Measurements from ENCODE around the gene ZNF786.
A peak's percentile ranks its signal among the peaks of the same experiment; 100 is the strongest.
"Not testable (repeated sequence)": the region's sequence is repeated elsewhere in the genome, so short reads cannot be mapped to it uniquely, and the experiment has no call there.

The ZNF786 gene, protein sequence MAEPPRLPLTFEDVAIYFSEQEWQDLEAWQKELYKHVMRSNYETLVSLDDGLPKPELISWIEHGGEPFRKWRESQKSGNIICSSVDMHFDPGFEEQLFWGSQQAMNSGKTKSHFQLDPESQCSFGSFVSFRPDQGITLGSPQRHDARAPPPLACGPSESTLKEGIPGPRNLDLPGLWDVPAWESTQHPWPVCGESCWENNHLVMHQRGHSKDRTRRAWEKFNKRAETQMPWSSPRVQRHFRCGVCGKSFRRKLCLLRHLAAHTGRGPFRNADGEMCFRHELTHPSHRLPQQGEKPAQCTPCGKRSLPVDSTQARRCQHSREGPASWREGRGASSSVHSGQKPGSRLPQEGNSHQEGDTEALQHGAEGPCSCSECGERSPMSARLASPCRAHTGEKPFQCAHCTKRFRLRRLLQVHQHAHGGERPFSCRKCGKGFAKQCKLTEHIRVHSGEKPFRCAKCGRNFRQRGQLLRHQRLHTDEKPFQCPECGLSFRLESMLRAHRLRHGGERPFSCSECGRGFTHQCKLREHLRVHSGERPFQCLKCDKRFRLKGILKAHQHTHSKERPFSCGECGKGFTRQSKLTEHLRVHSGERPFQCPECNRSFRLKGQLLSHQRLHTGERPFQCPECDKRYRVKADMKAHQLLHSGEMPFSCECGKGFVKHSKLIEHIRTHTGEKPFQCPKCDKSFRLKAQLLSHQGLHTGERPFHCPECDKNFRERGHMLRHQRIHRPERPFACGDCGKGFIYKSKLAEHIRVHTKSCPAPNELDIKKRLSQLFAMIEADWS

GRCh38 chr7:149090397-149091195, at the start of gene ZNF786:
Gene ZNF786, minus strand, starts transcription at chr7:149090718. Its CDS starts 78 bp downstream, at chr7:149090640.
- peak; percentile 85 for DNase-seq (ENCODE audit: low spot score)

DNA sequence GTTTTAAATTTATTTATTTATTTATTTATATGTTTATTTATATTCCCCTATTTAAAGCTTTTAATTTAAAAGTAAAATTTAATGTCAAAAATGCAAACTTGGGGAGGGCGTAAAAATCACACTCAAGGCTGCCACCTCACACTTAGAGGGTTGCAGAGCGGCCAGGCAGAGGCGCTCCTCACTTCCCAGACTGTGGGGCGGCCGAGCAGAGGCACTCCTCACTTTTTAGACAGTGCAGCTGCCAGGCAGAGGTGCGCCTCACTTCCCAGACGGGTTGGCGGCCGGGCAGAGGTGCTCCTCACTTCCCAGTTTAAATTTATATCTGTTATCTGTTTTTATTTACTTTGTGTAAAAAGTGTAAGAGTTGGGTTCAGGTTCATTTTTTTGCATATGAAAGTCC, 45.6 kb upstream of the ZNF786 start:
- DNase-seq (ENCODE audit: low spot score), result no peak

- DNase-seq (ENCODE audit: low spot score), result no peak
These were observed 42.7 kb upstream of the ZNF786 start for GRCh38 chr7:149133028-149133710.

DNA sequence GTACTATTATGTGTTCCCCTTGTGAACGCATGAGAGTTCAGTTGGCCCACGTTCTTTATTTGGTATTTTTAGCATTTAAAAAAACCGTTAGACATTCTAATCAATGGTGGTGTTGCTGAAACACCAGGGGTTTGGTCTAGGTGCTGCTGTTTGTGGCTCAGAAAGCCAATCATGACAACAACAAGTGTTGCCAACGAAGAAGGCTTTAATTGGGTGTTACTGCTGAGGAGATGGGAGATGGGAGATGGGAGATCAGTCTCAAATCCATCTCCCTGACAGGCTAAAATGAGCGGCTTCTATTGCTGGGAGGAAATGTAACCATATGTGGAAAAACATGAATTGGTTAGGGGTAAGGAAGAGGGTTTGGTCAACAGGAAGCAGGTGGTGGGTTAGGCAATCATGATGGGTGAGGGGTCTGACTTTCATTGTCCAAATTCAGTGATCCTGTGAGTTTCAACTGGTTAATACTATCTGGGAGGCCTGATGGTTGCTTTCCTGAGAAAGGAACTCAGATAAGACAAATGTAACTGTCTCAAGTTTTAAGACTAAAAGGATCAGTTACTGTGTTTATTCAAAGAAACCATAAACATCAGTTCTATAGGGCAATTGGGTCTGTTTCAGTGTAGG, 40.2 kb upstream of the ZNF786 start:
- DNase-seq (ENCODE audit: low spot score), result no peak

DNA sequence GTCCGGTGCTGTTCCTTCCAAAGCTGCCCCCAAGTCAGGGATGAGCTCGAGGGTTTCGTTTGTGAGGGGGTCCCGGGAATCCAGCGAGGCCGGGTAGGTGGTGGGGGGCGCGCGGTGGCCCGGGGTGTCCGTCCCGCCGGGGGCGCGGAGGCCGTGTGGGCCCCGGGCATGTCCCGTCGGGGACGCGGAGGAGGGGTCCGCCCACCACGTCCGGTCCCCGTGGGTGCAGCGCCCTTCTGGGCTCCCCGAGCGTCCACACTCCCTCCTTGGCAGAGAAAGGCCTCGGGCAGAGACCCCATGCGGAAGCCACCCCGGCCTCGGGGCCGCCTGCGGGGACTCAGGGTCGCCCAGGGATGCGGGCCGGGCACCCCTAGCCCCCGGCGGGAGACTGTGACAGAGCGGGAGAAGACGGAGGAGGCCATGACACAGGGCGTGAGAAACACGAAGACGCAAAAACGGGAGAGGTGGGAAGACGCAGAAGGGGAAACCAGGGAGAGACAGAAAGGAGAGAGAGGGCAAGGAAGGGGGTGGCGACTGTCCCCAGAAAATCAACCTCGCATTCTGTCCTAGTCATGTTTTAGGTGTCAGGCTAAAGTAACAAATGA, 36.2 kb upstream of the ZNF786 start:
- peak; percentile 38 for DNase-seq (ENCODE audit: low spot score)

DNA sequence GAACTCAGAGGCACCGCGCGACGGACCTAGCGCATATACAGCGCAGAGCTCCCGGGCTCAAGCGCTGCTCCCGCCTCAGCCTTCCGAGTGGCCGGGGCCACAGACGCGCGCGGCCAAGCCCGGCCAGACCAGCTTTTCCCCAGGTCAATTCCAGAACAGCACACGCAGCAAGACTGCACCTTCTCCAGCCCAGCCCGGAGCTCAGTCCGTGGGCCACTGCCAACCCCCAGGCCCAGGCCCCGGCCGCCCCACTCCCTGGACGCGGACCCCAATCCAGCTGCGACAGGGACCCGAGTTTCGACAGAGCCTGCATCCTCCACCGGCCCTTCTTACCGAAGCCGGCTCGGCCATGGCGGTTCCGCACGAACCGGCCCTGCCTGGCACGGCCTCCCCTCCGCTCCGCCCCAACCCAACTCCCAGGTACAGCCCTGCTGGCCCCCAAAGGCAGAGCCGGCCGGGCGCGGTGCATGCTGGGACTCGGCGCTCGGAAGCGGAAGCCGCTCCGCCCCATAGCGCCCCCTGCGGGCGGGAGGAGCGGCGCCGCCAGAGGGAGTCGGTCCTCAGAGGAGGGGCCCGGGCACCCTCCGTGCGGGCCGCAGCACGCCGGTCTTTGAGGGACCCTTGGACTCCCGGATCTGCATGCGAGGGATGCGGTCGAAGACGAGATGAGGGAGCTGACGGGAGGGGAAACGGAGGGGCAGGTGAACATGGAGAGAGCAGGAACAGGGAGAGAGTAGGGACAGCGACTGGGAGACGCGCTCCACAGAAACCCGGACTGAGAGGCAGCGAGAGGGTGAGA, 35.5 kb upstream of the ZNF786 start, which contains the start of gene ZNF425:
Gene ZNF425, minus strand, starts transcription at position 462 of the 799 bp plus-strand sequence. Its CDS starts 111 bp downstream, at position 351.
- peak; percentile 83 for DNase-seq (ENCODE audit: low spot score)

DNA sequence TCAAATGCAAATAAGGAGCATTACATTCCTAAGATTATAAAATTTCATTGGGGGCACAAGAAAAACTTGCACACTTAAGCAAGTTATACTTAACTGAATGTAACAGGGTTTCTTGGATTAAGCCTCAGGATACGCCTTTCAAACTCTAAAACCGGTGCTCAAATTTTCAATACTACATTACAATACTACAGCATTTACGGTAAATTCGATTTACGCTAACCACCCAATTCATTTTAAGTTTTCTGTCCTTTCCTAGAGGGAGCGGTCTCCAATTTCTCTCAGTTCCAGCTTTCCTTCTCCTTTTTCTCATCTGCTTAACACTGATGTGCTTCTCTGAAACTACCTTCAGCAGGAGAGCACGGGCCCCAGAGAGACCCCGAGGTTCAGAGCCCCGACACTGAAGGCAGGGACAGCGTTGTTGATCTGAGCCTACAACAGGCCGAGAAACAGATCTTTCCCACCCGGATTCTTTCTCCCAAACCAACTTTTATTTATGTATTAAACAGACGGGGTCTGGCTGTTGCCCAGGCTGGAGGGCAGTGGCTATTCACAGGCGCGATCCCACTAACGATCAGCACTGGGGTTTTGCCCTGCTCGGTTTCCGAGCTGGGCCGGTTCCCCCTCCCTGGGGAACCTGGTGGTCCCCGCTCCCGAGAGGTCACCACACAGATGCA, 34.8 kb upstream of the ZNF786 start:
- DNase-seq (ENCODE audit: low spot score), result peak; percentile 9

DNA sequence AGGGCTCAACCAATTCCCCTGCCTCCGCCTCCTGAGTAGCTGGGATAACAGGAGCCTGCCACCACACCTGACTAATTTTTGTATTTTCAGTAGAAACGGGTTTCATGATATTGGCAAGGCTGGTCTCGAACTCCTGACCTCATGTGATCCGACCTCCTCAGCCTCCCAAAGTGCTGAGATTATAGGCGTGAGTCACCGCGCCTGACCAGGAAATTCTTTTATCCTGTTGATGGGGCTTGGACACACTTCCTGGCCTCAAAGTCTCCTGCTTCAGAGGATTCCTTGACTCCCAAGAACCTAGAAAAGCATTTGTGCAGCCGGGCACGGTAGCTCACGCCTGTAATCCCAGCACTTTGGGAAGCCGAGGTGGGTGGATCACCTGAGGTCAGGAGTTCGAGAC, 19.5 kb upstream of the ZNF786 start:
- DNase-seq (ENCODE audit: low spot score), result peak; percentile 5

DNA sequence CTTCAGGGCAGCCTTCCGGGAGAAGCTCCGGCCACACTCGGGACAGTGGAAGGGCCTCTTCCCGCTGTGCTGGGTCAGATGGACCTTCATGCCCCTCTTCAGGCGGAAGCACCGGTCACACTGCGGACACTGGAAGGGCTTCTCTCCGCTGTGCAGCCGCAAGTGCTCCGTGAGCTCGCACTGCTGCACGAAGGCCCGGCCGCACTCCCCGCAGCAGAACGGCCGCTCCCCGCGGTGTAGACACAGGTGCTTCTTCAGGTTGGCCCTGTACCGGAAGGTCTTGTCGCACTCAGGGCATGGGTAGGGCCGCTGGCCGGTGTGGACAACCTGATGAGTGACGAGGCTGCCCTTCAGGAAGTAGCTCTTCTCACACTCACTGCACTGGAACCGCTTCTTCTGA, 14.2 kb upstream of the ZNF786 start:
- DNase-seq (ENCODE audit: low spot score), result no peak

DNA sequence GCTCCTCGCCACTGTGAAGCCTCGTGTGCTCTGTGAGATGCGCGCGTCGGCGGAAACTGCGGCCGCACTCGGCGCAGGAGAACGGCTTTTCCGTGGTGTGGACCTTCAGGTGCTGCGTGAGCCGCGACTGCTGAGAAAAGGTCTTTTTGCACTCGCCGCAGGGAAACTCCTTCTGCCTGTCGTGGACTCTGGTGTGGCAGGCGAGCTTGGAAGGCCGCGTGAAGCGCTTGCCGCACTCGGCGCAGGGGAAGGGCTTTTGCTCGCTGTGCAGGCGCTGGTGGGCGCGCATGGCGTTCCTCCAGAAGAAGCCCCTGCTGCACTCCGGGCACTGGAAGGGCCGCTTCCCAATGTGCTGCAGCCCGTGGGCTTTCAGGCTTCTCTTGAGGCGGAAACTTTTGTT, 13.7 kb upstream of the ZNF786 start:
- DNase-seq (ENCODE audit: low spot score), result no peak

GRCh38 chr7:149103424-149103823, 12.9 kb upstream of the ZNF786 start:
- no peak for DNase-seq (ENCODE audit: low spot score)

DNA sequence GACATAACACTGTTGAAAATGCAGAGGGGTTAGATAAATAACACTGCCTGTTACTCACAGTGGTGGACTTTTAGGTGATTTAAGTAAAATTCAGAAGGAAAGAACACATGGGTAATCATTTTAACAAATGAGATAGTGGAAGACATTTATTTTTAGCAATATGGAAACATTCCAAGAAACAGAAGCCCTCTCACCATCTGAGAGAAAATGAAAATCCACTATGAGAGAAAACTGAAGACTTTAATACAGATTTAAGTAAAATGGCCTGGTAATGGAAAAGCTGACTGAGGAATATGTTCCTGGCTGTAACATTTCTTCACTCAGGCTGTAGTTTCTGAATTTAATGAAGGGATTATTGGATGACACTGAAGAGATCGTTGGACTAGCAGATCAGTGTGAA, 12.1 kb upstream of the ZNF786 start:
- no peak for DNase-seq (ENCODE audit: low spot score)

GRCh38 chr7:149100821-149101220, 10.3 kb upstream of the ZNF786 start:
- no peak for DNase-seq (ENCODE audit: low spot score)

- DNase-seq (ENCODE audit: low spot score), result no peak
These were observed 8.5 kb upstream of the ZNF786 start for GRCh38 chr7:149099058-149099457.

- DNase-seq (ENCODE audit: low spot score), result no peak
These were observed 6.6 kb upstream of the ZNF786 start for GRCh38 chr7:149097088-149097487.

GRCh38 chr7:149093228-149093627, 2.7 kb upstream of the ZNF786 start:
- DNase-seq (ENCODE audit: low spot score), result no peak

- not testable (repeated sequence) for DNase-seq (ENCODE audit: low spot score)
These were observed 1.7 kb upstream of the ZNF786 start for GRCh38 chr7:149092244-149092643.

DNA sequence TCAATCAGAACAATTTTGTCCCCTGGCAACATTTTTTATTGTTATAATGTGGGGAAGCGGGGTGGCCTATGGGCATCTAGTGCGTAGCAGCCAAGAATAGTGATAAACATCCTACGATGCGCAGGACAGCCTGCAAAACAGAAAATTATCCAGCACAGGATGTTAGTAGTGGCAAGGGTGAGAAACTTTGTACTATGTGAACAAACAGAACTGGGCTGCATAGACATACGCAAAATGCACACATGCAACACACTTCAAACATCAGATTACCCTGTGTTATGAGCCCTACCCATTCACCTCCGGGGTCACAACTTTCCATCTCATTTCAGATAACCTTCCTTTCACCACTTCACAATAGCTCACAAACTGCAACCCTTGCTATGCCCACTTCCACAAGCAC, 3.1 kb downstream of the ZNF786 start:
- no peak for DNase-seq (ENCODE audit: low spot score)

- DNase-seq (ENCODE audit: low spot score), result no peak
These were observed 4.7 kb downstream of the ZNF786 start for GRCh38 chr7:149085866-149086265.
